OCI-LY1 (cell line): Measurements from ENCODE around the gene MRPS27.

ENCODE experiments used
- EZH2 ChIP-seq: fragments of 200-600 bp; sonication (generic), shearing (Covaris generic); IDR thresholded peaks from 2 replicates; pipeline ENCODE4 v1.8.0; 2017; ENCODE audit warnings: borderline replicate concordance, mixed run types, mild to moderate bottlenecking, antibody characterized with exemption, low read length, moderate library complexity, mixed read lengths
- TF ChIP-seq, protein P1 (sequence below): fragments of 200-600 bp; sonication (generic), shearing (Covaris generic); IDR thresholded peaks from 2 replicates; pipeline ENCODE4 v1.5.1; 2017; ENCODE audit warnings: mild to moderate bottlenecking, antibody characterized with exemption, low read length, moderate library complexity, mixed read lengths

DNA sequence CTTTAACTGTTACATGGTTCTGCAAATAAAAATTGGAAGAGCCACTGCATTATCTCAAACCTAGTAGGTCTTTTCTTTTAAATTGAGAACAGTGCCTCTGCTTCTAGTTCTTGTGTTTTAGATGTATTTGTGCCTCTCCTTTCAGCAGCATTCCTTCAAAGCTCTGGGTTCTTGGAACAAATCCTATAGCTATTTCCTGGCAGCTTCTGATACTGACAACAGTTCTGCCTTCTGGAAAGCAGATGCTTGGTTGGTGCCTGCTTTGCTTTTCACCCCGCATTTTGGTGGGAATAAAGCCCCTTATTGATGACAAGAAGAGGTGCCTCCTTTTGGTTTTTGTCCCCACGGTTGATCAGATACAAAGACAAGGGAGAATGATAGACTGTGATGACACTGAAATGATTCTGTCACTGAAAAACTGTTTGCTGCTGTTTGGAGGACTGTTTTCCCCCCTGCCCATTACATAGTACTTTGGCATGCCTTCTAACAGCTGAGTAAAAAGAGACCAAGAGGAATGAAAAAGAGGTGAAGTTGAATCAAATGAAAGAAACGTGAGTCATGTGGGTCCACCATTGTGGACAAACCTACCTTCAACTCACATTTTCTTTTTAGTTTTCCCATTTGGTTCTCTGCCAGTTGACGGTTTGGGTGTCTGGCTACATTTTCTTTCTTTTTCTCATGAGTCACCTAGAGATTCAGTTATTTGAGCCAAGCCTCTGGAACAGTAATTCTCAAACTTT, 5.7 kb upstream of the MRPS27 start:
- TF ChIP-seq, protein P1, sequence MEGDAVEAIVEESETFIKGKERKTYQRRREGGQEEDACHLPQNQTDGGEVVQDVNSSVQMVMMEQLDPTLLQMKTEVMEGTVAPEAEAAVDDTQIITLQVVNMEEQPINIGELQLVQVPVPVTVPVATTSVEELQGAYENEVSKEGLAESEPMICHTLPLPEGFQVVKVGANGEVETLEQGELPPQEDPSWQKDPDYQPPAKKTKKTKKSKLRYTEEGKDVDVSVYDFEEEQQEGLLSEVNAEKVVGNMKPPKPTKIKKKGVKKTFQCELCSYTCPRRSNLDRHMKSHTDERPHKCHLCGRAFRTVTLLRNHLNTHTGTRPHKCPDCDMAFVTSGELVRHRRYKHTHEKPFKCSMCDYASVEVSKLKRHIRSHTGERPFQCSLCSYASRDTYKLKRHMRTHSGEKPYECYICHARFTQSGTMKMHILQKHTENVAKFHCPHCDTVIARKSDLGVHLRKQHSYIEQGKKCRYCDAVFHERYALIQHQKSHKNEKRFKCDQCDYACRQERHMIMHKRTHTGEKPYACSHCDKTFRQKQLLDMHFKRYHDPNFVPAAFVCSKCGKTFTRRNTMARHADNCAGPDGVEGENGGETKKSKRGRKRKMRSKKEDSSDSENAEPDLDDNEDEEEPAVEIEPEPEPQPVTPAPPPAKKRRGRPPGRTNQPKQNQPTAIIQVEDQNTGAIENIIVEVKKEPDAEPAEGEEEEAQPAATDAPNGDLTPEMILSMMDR = no peak
- TF ChIP-seq EZH2 = no peak
